Peyer's patch (tissue), 4 donors: ENCODE results near the gene PRMT5. TPM values are rescaled to one million over a fixed set of nuclear protein-coding genes. Genes with fewer than 3 reads are reported as not detected.
"Not testable (repeated sequence)": the region's sequence is repeated elsewhere in the genome, so short reads cannot be mapped to it uniquely, and the experiment has no call there.

Experiments used
- DNase-seq, 3 donors: peaks; one replicate each; pipeline ENCODE4 v3.0.0-alpha.2; 2017 to 2019
- H3K27ac ChIP-seq, 4 donors: fragments of 200-600 bp; sonication (generic); one replicate each; pipeline ENCODE4 v1.5.1; 2016 to 2019
- H3K27me3 ChIP-seq, 2 donors: fragments of 200-600 bp; sonication (generic); one replicate each; pipeline ENCODE4 v1.5.1; 2019
- H3K36me3 ChIP-seq, 3 donors: fragments of 200-600 bp; sonication (generic); one replicate each; pipeline ENCODE4 v1.5.1; 2016 to 2019
- H3K4me1 ChIP-seq, 4 donors: fragments of 200-600 bp; sonication (generic); one replicate each; pipeline ENCODE4 v1.5.1; 2016 to 2019
- H3K4me3 ChIP-seq, 4 donors: fragments of 200-600 bp; sonication (generic); 1 replicate in 3 of 4; 2 replicates in 1 of 4; pipeline ENCODE4 v1.5.1; 2016 to 2019; ENCODE audit warnings: mild to moderate bottlenecking in 1 of 4
- H3K9me3 ChIP-seq, 4 donors: fragments of 200-600 bp; sonication (generic); one replicate each; pipeline ENCODE4 v1.5.1; 2016 to 2019; ENCODE audit warnings: mild to moderate bottlenecking in 1 of 4
- CTCF ChIP-seq, 6 experiments: fragments of 450-650 bp in 4 of 6; fragments of 200-600 bp in 2 of 6; sonication (generic) in 1 of 6; IDR thresholded peaks; one replicate each; pipeline ENCODE4 v1.5.1; 2017 to 2019; ENCODE audit warnings: antibody characterized with exemption in 6 of 6, mild to moderate bottlenecking in 3 of 6, moderate library complexity in 1 of 6
- POLR2A ChIP-seq, 2 donors: fragments of 450-650 bp; IDR thresholded peaks; one replicate each; pipeline ENCODE4 v1.5.1; 2017; ENCODE audit warnings: antibody characterized with exemption in 2 of 2, mild to moderate bottlenecking in 2 of 2, moderate library complexity in 2 of 2
- total RNA-seq, 4 donors: library from RNA; depleted of rRNA; stranded (reverse); fragments of >200 nt; gene quantifications; one replicate each; pipeline ENCODE4 v1.1.0, GENCODE V29; 2016

PRMT5 gene
- total RNA-seq, 4 donors from 2014 or later = 20.5 to 41.3 (median 26.6) TPM

- TF ChIP-seq CTCF (IDR thresholded peaks at IDR 0.05) (no peak), POLR2A (IDR thresholded peaks at IDR 0.05) (no peak)
- Histone ChIP-seq H3K4me1 (peaks cover 0 to 34% (median 4%) of the 10 kb centered on the region in 4 donors), H3K27me3 (no peaks in the 10 kb centered on the region), H3K4me3 (no peak overlapping the region), H3K9me3 (no peaks in the 10 kb centered on the region), H3K36me3 (peaks cover 0 to 10% (median 0%) of the 10 kb centered on the region in 3 donors), H3K27ac (no peak overlapping the region)
- no peak for DNase-seq
Observed at GRCh38 chr14:22915886-22916521, 13.2 kb downstream of the PRMT5 start.

GRCh38 chr14:22914836-22915235 is 14.3 kb downstream of the PRMT5 start:
- H3K27ac ChIP-seq, DNase-seq, H3K27me3 ChIP-seq, H3K4me3 ChIP-seq, H3K36me3 ChIP-seq, H3K9me3 ChIP-seq: not testable (repeated sequence)
- peaks cover 0 to 33% (median 4%) of the 10 kb centered on the region in 4 donors for H3K4me1 ChIP-seq

GRCh38 chr14:22910916-22911315 is 18.3 kb downstream of the PRMT5 start:
- DNase-seq = no peak
- no peak overlapping the region for H3K4me3 ChIP-seq
- H3K27me3 ChIP-seq = no peaks in the 10 kb centered on the region
- TF ChIP-seq CTCF (IDR thresholded peaks at IDR 0.05) (no peak), POLR2A (IDR thresholded peaks at IDR 0.05) (no peak)
- H3K36me3 ChIP-seq = peaks cover 0 to 47% (median 0%) of the 10 kb centered on the region in 3 donors
- H3K9me3 ChIP-seq = no peaks in the 10 kb centered on the region
- peaks cover 0 to 10% (median 0%) of the 10 kb centered on the region in 4 donors for H3K4me1 ChIP-seq
- H3K27ac ChIP-seq = no peak overlapping the region

- no peak overlapping the region for H3K27ac ChIP-seq
- no peak for TF ChIP-seq CTCF (IDR thresholded peaks at IDR 0.05)
- TF ChIP-seq POLR2A (IDR thresholded peaks at IDR 0.05) = no peak
- no peaks in the 10 kb centered on the region for H3K4me1 ChIP-seq
- H3K9me3 ChIP-seq = no peaks in the 10 kb centered on the region
- H3K27me3 ChIP-seq = no peaks in the 10 kb centered on the region
- no peak for DNase-seq
- peaks cover 0 to 70% (median 0%) of the 10 kb centered on the region in 3 donors for H3K36me3 ChIP-seq
- H3K4me3 ChIP-seq = no peak overlapping the region
Observed at GRCh38 chr14:22908601-22909000, 20.6 kb downstream of the PRMT5 start.

GRCh38 chr14:22907429-22907828 is 21.7 kb downstream of the PRMT5 start:
- H3K36me3 ChIP-seq = peaks cover 0 to 82% (median 0%) of the 10 kb centered on the region in 3 donors
- DNase-seq = no peak
- no peaks in the 10 kb centered on the region for H3K27me3 ChIP-seq
- H3K4me1 ChIP-seq = no peaks in the 10 kb centered on the region
- H3K27ac ChIP-seq = no peak overlapping the region
- no peaks in the 10 kb centered on the region for H3K9me3 ChIP-seq
- H3K4me3 ChIP-seq = no peak overlapping the region
- TF ChIP-seq CTCF (IDR thresholded peaks at IDR 0.05) = no peak
- TF ChIP-seq POLR2A (IDR thresholded peaks at IDR 0.05) = no peak

- H3K27ac ChIP-seq = no peak overlapping the region
- H3K36me3 ChIP-seq = peaks cover 0 to 95% (median 0%) of the 10 kb centered on the region in 3 donors
- H3K27me3 ChIP-seq = no peaks in the 10 kb centered on the region
- TF ChIP-seq CTCF (IDR thresholded peaks at IDR 0.05) (no peak), POLR2A (IDR thresholded peaks at IDR 0.05) (no peak)
- DNase-seq = no peak
- no peaks in the 10 kb centered on the region for H3K9me3 ChIP-seq
- no peaks in the 10 kb centered on the region for H3K4me1 ChIP-seq
- H3K4me3 ChIP-seq = no peak overlapping the region
Observed at GRCh38 chr14:22906073-22906472, 23.1 kb downstream of the PRMT5 start.
